Activated CD8-positive, alpha-beta memory T cell treated with anti-CD3 and anti-CD28 coated beads for 1 hour (primary cell): ENCODE results near the gene NECAB3.
A peak's percentile ranks its signal among the peaks of the same experiment; 100 is the strongest.
"Not testable (repeated sequence)": the region's sequence is repeated elsewhere in the genome, so short reads cannot be mapped to it uniquely, and the experiment has no call there.

Experiments
- DNase-seq, 2 donors: peaks; one replicate each; pipeline ENCODE4 v3.0.0-alpha.2; 2020; ENCODE audit warnings: low read depth in 1 of 2; ENCODE audit errors: extremely low read depth in 1 of 2

NECAB3 gene, protein sequence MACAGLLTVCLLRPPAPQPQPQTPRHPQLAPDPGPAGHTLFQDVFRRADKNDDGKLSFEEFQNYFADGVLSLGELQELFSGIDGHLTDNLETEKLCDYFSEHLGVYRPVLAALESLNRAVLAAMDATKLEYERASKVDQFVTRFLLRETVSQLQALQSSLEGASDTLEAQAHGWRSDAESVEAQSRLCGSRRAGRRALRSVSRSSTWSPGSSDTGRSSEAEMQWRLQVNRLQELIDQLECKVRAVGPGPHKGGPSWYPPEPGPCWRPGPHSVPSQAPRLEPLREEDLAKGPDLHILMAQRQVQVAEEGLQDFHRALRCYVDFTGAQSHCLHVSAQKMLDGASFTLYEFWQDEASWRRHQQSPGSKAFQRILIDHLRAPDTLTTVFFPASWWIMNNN

GRCh38 chr20:33674294-33675135 is at the start of gene NECAB3:
Gene NECAB3, minus strand, starts transcription at chr20:33674428. Its CDS starts 76 bp downstream, at chr20:33674352.
- DNase-seq = peak in 1 of 2 donors; percentile 38

DNA sequence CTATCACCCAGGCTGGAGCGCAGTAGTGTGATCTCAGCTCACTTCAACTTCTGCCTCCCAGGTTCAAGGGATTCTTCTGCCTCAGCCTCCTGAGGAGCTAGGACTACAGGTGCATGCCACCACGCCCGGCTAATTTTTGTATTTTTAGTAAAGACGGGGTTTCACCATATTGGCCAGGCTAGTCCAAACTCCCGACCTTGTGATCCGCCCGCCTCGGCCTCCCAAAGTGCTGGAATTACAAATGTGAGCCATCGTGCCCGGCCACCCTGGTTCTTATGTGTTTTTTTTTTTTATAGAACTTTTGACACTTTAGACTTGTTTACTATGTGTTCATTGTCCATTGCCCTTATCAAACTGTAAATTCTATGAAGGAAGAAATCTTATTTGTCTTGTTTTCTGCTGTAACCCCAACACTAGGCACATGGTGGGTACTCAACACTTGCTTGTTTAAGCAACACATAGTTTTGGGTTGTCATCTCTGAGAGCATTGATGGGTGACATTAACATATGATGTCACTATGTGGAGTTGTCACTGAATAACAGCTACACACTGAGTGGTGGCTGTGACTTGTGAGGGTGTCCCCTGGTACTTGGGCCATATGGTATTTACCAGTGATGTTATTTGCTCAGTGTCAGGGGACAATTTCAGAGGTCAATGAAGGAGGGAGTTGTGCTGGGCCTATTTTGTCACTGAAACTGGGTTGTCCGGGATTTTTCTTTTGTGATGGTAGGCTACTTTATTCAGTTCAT is 47.3 kb upstream of the NECAB3 start:
- no peak for DNase-seq

DNA sequence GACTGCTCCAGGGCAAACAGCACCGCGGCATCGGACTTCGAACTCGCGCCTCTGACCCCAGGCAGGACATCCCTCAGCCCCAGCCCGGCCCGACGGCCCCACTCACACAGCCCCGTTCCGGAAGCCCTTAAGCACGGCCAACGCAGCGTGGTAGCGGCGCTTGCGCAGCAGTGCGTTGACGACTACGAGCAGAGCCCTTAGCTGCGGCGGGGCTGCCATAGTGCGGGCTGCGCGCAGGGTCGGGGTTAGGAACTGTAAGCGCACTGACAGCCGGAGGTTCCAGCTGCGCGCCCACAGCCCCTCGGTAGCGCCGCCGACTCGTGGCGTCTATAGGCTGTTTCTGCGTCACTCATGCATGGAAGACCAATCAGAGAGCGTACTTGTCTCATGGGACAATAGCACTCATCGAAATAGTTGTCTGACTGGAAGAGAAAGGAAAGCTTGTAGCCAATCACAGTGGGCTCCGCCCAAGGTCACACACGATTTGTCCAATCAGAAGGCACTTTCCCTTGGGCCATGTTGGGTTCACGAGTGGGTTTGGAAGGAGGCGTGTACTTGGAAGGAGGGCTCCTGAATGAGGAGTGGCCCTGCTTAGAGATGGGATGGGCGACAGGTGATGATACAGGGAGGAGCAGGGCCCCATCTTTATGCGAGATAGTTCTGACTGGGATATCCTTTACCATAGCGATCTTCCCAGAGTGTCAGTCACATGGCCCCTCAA is 45.9 kb upstream of the NECAB3 start, which contains the start of gene PXMP4:
Gene PXMP4, minus strand, starts transcription at position 322 of the 721 bp plus-strand sequence. Its CDS starts 103 bp downstream, at position 219.
- peak; percentile 61 to 67 for DNase-seq

- DNase-seq = peak in 1 of 2 donors; percentile 3
These were observed 45.2 kb upstream of the NECAB3 start for GRCh38 chr20:33719277-33719988.

GRCh38 chr20:33716498-33716897 is 42.3 kb upstream of the NECAB3 start:
- no peak for DNase-seq

GRCh38 chr20:33713865-33714367 is 39.7 kb upstream of the NECAB3 start:
- DNase-seq = no peak

GRCh38 chr20:33711446-33711738 is 37.2 kb upstream of the NECAB3 start:
- no peak for DNase-seq

DNA sequence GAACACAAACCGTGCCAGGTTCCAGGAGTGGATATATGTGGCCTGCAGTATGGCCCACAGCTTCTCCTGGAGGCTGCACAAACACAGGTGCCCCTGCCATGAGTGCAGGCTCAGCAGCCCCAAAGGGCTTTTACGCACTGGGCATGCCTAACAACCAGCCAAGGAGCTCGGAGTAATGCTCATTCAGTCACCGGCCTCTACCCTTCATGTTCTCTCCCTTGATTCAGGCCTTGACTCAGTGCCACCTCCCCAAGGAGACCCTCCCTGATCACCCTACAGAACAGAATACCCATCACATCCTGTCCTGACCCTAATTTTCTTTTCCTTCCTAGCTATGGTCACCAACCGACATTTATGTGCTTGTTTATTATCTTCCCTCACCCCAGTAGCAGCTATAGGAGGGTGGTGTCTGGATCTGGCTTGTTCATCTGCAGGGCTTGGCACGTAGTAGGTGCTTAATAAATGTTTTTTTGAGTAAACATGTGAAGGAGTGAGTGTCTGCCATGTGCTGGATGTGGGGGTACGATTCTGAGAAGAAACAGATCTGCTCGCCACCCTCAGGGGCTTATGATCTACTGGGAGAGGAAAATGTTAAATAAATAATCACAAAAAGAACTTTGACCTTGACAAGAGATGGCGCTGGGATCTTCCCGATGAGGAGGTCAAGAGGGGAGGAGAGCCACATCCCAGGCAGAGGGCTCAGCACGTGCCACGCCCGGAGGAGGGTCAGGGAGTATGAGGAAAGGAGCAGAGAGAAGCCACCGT is 36.6 kb upstream of the NECAB3 start:
- no peak for DNase-seq

GRCh38 chr20:33709905-33710541 is 35.8 kb upstream of the NECAB3 start:
- no peak for DNase-seq

- no peak for DNase-seq
These were observed 35.2 kb upstream of the NECAB3 start for GRCh38 chr20:33709398-33709797.

DNA sequence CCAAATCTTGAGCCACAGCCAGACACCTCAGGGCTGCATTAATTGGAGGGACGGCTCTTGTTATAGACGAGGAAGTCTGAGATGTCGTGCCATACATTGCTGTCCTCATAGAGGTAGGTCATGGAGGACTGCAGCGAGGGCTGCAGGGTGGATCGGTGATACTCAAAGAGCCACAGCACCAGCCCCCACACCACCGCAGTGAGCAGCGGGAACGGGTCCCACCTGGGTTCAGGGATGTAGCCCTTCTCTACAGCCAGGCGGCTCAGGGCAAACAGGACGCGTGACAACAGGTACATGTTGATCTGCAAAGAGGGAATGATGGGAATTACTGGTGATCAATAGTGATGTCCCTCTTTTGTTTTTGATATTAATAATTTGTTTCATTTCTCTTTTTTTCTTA is 33.4 kb upstream of the NECAB3 start:
- DNase-seq = no peak

- no peak for DNase-seq
These were observed 30.1 kb upstream of the NECAB3 start for GRCh38 chr20:33704197-33704924.

- no peak for DNase-seq
These were observed 29.4 kb upstream of the NECAB3 start for GRCh38 chr20:33703498-33704137.

GRCh38 chr20:33702861-33703260 is 28.6 kb upstream of the NECAB3 start:
- DNase-seq = no peak

DNA sequence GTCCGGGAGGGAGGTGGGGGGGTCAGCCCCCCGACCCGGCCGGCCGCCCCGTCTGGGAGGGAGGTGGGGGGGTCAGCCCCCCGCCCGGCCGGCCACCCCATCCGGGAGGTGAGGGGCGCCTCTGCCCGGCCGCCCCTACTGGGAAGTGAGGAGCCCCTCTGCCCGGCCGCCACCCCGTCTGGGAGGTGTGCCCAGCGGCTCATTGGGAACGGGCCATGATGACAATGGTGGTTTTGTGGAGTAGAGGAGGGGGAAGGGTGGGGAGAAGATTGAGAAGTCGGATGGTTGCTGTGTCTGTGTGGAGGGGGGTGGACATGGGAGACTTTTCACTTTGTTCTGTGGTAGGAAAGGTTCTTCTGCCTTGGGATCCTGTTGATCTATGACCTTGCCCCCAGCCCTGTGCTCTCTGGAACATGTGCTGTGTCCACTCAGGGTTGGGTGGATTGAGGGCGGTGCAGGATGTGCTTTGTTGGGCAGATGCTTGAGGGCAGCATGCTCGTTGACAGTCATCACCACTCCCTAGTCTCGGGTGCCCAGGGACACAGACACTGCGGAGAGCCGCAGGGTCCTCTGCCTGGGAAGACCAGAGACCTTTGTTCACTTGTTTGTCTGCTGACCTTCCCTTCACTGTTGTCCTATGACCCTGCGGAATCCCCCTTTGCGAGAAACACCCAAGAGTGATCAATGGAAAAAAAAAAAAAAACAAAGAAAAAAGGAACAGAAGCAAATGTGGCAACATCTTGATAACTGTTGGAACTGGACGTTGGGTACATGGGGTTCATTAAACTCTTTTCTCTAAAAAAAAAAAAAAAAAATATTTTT is 27.6 kb upstream of the NECAB3 start:
- DNase-seq = no peak

GRCh38 chr20:33700696-33701441 is 26.6 kb upstream of the NECAB3 start:
- not testable (repeated sequence) for DNase-seq
